ENCODE results near the gene TRPT1.

TRPT1 gene

GRCh38 chr11:64243236-64243854 lies 17.4 kb upstream of the TRPT1 start:
- H3K4me3 ChIP-seq (ENCODE audit: low read depth, low read length) = no peak overlapping the region
- no peak for TF ChIP-seq CTCF (IDR thresholded peaks at IDR 0.05; ENCODE audit: borderline replicate concordance, insufficient read depth, low read depth, low read length)

GRCh38 chr11:64241491-64242374 lies 15.7 kb upstream of the TRPT1 start:
- TF ChIP-seq CTCF (IDR thresholded peaks at IDR 0.05; ENCODE audit: borderline replicate concordance, insufficient read depth, low read depth, low read length) = no peak
- peak overlapping the region; percentile 69 for H3K4me3 ChIP-seq (ENCODE audit: low read depth, low read length)

GRCh38 chr11:64241241-64241490 lies 15.2 kb upstream of the TRPT1 start:
- H3K4me3 ChIP-seq (ENCODE audit: low read depth, low read length) = peak overlapping the region; percentile 66
- TF ChIP-seq CTCF (IDR thresholded peaks at IDR 0.05; ENCODE audit: borderline replicate concordance, insufficient read depth, low read depth, low read length) = no peak

- H3K4me3 ChIP-seq (ENCODE audit: low read depth, low read length) = peak within 1 kb of the TSS; percentile 69
- TF ChIP-seq CTCF (IDR thresholded peaks at IDR 0.05; ENCODE audit: borderline replicate concordance, insufficient read depth, low read depth, low read length) = no peak
These were observed 14.7 kb upstream of the TRPT1 start, which contains the start of gene FKBP2 for GRCh38 chr11:64240435-64241240. Gene FKBP2, plus strand, starts transcription at chr11:64241095. Its CDS starts 1,293 bp downstream, at chr11:64242388.

GRCh38 chr11:64239662-64240434 lies 13.9 kb upstream of the TRPT1 start:
- TF ChIP-seq CTCF (IDR thresholded peaks at IDR 0.05; ENCODE audit: borderline replicate concordance, insufficient read depth, low read depth, low read length) = no peak
- peak overlapping the region; percentile 66 for H3K4me3 ChIP-seq (ENCODE audit: low read depth, low read length)

- H3K4me3 ChIP-seq (ENCODE audit: low read depth, low read length) = no peak overlapping the region
These were observed 13.0 kb upstream of the TRPT1 start for GRCh38 chr11:64238999-64239398.

More at GRCh38 chr11:64238999-64239398, 13.0 kb upstream of the TRPT1 start:
- no peak for TF ChIP-seq CTCF (IDR thresholded peaks at IDR 0.05; ENCODE audit: borderline replicate concordance, insufficient read depth, low read depth, low read length)
